DOHH2 (cell line): ENCODE results near the gene SPCS2.

ENCODE experiments used
- CTCF ChIP-seq: fragments of 200-600 bp; sonication (generic); IDR thresholded peaks from one replicate; pipeline ENCODE4 v1.5.1; 2014; ENCODE audit warnings: antibody characterized with exemption, mild to moderate bottlenecking, low read depth, low read length; ENCODE audit not compliant: poor library complexity, severe bottlenecking
- EZH2phosphoT487 ChIP-seq: fragments of 200-600 bp; sonication (generic); IDR thresholded peaks from 2 replicates; pipeline ENCODE4 v1.6.1; 2017; ENCODE audit warnings: borderline replicate concordance, mild to moderate bottlenecking, antibody characterized with exemption, low read length, moderate library complexity, mixed read lengths

- TF ChIP-seq CTCF (no peak), EZH2phosphoT487 (no peak)
Measured at GRCh38 chr11:74948546-74948897, 544 bp upstream of the SPCS2 start.
